HG03097 (cell line): ENCODE data around the gene ACSL5.
"Not testable (repeated sequence)": the region's sequence is repeated elsewhere in the genome, so short reads cannot be mapped to it uniquely, and the experiment has no call there.

ENCODE experiments used
- ATAC-seq: cut with Tn5 transposase; IDR thresholded peaks from one replicate; pipeline ENCODE4 v1.9.1; 2021; ENCODE audit not compliant: unreplicated experiment, low FRiP score

The ACSL5 gene

DNA sequence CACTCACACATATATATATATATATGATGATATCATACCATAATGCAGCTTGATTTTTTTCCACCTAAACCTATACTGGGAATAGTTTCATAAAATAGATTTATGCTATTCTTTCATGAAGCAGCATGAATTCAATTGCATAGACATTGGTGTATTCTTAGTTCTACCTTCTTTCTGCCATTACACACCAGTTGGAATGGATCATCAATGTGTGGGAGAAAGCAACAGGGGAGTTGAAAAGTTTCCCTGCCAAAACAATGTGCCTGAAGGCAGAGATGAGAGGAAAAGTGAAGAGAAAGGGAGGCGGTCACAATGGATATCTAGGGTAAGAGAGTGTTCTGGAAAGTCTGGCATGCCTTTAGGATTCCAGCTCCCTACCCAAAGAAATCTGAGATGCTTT, 25.2 kb upstream of the ACSL5 start:
- no peak for ATAC-seq

DNA sequence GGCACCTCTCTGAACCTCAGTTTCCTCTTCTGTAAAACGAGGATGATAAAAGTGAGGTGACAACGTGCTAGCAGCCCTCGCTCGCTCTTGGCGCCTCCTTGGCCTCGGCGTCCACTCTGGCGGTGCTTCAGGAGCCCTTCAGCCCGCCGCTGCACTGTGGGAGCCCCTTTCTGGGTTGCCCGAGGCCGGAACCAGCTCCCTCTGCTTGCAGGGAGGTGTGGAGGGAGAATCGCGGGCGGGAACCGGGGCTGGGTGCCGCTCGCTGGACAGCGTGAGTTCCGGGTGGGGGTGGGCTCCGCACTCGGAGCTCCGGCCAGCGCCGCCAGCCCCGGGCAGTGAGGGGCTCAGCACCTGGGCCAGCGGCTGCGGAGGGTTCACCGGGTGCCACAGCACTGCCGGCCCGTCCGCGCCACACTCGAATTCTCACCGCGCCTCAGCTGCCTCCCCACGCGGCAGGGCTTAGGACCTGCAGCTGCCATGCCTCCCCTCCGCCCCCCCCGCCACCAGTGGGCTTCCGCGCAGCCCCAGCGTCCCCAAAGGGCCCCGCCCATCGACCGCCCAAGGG, 24.3 kb upstream of the ACSL5 start:
- no peak for ATAC-seq

DNA sequence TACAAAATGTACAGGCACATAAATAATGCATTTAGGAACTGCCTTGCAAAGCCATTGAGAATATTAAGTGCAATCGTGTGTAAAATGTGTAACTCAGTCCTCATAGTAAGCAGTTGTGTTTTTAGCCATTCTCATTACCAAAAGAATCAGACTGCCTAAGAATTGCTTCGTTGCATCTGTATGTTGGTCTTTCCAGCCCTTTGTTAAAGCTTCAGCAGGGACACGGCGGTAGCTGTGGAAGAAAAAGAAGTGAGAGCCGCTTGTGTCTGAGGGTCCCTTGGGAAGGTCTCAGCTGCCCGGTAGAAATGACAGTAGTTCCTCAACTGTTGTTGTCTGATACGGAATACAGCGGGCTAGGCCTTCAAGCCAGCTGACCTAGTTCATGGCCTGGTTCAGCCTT, 22.8 kb upstream of the ACSL5 start:
- ATAC-seq = no peak

DNA sequence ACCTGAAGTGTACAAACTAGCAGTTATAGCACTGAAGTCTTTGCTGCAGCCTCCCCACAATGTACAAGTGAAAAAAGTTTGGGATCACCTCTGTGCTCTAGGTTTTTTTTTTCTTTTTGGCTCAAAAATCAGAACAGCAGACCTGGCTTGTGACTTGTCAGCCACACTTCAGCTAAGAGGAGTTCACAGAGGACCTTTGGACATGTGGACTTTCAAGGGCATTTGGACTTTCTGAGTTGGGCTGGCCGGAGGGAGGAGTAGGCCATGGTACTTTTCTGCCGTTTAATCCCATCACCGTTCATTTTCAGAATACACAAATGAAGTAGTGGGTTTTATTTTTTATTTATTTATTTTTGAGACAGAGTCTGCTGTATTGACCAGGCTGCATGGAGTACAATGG, 21.9 kb upstream of the ACSL5 start:
- no peak for ATAC-seq

DNA sequence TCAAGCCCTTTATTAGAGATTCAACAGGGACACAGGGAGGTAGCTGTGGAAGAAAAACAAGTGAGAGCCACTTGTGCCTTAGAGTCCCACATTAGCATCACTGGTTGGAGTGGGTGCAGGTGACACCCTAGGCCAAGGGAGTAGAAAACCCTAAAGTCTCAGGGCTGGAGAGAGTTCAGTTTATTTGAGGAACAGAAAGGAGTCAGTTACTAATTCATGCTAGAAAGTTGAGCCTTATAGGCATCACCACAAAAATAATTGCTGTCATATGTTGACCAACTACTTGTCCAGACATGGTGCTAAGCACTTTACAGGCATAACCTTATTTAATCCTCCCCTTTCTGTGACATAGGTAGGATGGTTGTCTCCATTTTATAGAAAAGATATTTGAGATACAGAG, 20.9 kb upstream of the ACSL5 start:
- ATAC-seq = no peak

DNA sequence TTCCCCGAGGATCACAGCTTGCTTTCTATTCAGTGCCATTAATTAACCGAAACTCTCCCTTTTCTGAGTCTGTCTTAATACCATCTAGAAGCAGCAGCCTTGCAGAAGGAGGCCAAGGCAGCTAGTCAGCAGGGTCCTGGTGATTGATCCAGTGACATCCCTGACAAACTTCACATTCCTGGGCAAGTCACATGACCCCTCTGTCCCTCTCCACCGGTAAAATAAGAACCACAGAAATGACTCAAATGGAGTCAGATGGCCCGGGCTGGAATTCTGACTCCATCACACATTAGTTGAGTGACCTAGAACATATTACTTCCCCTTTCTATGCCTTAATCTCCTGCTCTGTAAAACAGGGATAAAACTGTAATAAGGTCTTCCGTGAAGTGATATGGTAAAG, 17.2 kb upstream of the ACSL5 start:
- no peak for ATAC-seq

DNA sequence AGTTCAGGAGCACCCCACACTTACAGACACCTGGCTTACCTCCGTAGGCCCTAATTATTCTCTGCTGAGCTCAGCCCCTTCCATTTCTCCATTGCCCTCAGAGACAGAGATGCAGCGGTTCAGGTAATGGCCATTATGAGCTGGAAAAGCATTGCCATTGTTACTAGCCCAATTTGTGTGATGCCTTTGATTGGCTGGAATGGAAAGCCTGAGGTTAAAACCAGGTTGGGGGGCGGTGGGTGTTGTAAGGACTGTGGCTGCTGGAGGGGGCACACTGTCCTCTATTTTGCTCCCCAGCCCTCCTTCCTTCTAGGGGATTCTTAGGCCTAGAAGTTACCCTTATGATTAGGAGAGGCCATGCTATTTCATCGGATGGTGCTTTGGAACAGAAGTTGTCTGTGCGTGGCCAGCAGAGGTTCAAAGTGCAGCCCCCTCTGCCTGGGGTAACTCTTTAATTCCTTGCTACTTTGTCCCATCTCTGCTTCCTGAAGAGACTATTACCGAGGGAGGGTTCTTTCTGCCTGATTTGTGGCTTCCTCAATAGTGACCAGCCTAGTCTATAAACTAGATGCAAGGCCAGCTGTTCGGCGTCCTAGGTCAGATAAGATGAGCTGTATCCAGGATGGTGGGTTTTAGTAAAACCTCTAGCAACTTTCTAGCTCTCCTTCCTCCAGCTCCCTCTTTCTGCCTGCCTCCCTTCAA, 14.2 kb upstream of the ACSL5 start:
- ATAC-seq = no peak

DNA sequence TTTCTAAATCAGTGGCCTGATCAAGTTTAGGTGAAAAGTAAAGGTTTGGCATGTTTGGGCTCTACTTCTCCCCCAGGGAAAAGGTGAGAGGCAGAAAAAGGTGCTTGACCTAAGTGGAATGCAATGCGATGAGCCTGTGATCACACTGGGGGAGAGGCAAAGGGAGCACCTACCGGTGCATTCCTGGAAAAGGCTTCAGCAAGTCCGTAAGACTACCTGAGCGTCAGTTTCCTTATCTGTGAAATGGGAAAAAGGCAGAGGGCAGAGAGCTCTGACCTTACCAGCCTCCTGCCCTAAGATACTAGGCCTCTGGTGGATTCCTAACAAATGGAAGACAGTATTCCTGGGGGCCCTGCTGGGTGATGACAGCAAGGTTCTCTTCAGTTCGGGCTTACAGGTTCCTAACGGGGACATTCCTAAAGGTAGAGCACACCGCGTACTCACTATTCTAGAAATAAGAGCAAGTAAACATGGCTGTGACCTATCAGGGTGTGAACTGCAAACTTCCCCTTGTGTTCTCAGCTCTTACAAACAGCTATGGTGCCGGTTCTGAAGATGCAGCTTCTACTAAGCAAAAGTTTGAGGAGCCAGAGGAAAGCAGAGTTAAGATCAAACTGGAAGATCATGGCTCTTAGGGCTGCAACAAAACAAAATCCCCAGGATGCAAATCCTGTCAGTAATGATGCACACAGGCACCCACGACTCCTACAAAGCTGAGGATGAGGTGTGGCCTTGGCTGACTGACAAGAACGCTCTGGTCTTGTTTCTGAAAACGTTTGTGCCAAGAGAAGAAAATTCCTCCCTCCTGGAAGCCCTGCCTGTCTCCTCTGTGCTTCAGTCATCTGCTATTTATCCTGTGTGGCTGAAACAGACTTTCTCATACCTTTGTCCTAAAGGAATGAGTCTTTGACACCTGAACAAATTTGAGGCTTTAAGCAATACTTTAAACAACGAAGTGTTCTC, 13.3 kb upstream of the ACSL5 start:
- ATAC-seq = no peak

DNA sequence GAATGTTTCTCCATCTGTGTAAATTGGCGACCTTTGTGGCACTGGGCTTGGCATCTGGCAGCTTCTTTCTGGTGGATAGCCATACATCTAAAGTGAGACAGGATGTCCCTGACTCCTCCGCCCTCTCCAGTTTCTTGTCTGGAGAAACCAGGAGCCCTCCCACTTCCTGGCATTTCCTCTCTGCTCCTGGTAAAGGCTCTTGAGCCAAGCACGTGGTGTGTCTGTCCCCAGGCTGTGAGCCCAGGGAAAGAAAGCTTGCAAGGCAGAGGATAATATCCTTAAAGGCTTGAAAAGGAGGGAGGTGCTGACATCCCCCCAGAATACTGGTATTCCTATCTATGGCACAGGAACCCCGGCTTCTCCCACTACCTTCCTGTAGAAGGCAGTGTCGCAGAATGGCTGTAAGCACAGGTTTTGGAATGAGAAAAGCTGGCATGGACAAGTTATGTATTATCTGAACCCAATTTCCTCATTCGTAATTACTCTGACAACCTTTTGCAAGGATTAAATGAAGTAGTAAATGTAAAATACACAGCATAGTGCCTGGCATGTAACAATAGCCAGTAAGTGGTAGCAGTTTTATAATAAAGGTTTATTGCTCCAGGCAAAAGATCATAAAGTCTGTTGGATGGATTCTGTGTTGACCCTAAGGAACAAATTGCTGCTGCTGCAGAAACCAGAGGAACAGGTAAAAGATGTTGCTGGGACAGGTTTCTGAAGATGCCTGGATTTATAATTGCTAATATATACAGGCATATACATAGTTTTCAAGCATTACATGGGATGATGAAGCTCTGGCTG, 11.8 kb upstream of the ACSL5 start:
- ATAC-seq = no peak

DNA sequence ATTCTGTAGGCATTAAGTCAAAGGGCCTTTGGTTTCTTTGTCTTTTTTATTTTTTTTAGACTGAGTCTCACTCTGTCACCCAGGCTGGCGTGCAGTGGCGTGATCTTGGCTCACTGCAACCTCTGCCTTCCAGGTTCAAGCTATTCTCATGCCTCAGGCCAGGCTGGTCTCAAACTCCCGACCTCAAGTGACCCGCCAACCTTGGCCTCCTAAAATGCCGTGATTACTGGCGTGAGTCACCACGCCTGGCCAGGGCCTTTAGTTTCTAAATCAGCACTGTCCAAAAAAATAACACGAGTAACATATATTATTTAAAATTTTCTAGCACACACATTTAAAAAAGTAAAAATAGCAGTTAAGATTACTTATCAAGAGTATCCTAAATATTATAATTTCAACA, 11.1 kb upstream of the ACSL5 start:
- ATAC-seq = no peak

DNA sequence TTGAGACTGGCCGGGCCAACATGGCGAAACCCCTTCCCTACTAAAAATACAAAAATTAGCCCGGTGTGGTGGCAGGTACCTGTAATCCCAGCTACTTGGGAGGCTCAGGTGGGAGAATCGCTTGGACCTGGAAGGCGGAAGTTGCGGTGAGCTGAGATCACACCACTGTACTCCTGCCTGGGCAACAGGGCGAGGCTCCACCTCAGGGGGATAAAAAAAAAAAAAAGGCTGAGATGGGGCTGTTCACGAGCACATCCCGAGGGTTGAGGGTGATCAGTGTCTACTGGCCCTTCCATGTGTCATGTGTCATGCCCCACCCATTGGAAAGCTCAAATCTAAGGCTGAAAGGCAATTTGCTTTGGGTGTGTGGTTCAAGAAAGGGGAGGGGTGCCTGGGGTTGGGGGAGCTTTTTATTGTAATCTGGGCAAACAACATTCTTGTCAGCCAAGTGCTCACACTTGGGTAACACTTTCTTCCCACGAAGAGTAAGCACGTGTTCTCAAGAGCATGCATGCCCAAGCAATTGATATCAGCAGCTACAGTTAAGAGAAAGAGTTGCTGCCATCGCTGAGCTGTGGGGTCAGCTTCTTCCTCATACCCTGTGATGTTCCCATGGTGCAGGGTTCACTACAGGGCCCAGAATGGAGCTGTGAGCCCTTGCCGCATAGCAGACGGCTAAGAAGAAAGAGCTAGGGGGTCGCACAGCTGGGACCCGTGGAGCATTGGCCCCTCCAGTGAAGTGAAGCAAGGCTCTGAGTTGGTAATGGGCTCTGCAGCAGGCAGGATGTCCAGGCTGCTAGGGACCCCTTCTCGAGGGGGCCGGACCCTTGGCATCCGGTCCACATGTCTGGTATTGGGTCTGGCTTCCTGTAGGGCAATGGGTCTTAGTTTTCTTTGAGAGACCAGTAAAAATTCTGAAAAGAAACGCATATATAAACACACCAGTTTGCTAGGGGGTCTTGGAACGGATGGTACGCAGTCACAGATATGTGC, 9.9 kb upstream of the ACSL5 start:
- no peak for ATAC-seq

DNA sequence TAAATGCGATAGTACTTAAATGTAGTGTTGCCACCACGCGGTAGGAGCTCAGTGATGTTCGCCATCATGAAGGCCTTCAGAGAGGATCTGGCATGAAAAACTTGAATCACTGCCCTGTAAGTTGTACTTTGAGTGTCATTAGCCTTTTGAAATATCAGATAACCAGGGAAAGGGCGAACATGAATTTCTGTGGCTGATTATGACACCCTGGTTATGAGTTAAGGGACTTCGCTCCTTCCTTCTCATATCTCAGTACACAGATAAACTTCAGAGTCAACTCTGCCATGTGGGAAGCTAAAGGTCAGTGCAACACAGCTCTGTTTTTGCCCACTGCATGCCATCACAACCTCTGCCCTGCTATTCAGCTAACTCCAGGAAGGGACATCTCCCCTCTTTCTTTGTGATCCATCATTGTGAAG, 8.9 kb upstream of the ACSL5 start:
- ATAC-seq = no peak

DNA sequence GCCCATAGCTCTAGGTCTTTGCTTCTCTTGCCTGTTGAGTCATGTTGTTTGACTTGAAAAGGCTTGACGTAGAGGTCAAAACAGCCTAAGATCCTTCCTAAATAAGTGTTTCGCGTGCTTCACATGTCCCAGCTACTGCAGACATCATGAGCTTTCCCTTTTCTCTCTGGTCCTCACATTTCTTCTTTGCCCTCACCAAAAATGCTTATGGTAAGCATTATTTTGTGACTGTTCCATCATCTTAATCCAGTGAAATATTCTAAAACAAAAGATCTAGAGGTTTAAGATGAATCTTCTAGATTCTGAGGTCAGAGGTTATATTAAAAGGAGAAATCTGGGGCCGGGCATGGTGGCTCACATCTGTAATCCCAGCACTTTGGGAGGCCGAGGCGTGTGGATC, 8.5 kb upstream of the ACSL5 start:
- no peak for ATAC-seq

DNA sequence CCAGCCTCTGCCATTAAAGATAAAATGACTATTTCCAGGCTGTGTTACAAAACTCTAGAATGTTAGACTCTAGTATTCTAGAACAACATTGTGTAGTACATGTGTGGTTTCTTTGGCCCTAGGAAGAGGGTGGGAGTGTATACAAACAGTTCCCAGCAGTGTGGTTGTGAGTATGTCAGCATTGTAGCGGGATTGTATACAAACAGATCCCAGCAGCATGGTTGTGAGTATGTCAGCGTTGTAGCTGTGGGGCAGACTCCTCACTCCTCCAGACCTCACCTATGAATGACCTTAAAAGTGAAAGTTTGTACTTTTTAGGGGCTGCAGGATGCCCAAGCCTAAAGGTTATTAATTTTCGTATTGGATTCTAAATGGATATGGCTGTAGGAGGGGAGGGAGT, 6.9 kb upstream of the ACSL5 start:
- ATAC-seq = no peak

DNA sequence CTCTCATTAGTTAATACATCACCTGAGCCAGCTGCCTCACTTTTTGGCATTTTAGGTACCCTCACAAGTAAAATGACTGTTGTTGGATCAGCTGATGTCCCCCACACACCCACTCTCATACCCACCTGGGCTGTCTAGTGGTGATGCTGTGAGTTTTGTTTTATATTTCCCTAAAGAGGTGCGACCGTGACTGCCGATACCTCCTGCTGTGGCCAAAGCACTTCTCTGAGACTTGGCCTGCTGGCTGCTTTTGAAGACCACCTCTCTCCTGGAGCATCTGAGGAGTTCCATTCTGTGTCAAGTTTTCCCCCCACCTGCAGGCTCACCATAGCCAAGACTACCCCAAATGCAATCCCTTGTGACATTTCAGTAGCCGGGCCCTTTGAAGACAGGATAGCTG, 6.4 kb upstream of the ACSL5 start:
- no peak for ATAC-seq

DNA sequence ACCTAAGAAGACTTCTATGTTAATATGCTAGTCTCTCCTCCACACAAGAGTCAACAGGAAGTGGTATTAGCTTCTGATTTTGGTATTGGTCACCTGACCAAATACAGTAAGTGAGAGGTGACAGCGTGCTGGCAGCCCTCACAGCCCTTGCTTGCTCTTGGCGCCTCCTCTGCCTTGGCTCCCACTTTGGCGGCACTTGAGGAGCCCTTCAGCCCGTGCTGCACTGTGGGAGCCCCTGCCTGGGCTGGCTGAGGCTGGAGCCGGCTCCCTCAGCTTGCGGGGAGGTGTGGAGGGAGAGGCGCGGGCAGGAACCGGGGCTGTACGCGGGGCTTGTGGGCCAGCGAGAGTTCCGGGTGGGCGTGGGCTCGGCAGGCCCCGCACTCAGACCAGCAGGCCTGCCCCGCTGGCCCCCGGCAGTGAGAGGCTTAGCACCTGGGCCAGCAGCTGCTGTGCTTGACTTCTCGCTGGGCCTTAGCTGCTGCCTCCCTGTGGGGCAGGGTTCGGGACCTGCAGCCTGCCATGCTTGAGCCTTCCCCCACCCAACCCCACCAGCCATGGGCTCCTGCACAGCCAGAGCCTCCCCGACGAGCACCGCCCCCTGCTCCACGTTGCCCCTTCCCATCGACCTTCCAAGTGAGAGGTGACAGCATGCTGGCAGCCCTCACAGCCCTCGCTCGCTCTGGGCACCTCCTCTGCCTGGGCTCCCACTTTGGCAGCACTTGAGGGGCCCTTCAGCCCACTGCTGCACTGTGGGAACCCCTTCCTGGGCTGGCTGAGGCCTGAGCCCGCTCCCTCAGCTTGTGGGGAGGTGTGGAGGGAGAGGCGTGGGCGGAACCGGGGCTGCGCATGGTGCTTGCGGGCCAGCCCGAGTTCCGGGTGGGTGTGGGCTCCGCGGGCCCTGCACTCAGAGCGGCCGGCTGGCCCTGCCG, 4.2 kb upstream of the ACSL5 start:
- no peak for ATAC-seq

DNA sequence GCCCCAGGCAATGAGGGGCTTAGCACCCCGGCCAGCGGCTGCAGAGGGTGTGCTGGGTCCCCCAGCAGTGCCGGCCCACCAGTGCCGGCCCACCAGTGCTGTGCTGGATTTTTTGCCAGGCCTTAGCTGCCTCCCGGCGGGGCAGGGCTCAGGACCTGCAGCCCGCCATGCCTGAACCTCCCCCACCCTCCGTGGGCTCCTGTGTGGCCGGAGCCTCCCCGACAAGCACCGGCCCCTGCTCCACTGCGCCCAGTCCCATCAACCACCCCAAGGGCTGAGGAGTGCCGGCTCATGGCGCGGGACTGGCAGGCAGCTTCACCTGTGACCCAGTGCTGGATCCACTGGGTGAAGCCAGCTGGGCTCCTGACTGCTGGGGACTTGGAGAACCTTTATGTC, 3.5 kb upstream of the ACSL5 start:
- ATAC-seq = no peak

DNA sequence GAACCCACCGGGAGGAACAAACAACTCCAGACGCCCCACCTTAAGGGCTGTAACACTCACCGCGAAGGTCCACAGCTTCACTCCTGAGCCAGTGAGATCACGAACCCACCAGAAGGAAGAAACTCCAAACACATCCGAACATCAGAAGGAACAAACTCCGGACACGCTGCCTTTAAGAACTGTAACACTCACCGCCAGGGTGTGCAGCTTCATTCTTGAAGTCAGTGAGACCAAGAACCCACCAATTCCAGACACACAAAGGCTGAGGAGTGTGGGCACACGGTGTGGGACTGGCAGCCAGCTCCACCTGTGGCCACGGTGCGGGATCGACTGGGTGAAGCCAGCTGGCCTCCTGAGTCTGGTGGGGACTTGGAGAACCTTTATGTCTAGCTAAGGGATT, 2.6 kb upstream of the ACSL5 start:
- ATAC-seq = not testable (repeated sequence)
